ENCODE data around the gene BLVRB. TPM values are rescaled to one million over a fixed set of nuclear protein-coding genes. Genes with fewer than 3 reads are reported as not detected.
"Not testable (repeated sequence)": the region's sequence is repeated elsewhere in the genome, so short reads cannot be mapped to it uniquely, and the experiment has no call there.

BLVRB gene
- polyA plus RNA-seq (ENCODE audit: insufficient read length) = 42.4 TPM

GRCh38 chr19:40465557-40466218 lies at the start of gene BLVRB:
Gene BLVRB (minus strand): TSS chr19:40465745. CDS start chr19:40465688, 57 bp downstream.
- peak; percentile 99 for DNase-seq

DNA sequence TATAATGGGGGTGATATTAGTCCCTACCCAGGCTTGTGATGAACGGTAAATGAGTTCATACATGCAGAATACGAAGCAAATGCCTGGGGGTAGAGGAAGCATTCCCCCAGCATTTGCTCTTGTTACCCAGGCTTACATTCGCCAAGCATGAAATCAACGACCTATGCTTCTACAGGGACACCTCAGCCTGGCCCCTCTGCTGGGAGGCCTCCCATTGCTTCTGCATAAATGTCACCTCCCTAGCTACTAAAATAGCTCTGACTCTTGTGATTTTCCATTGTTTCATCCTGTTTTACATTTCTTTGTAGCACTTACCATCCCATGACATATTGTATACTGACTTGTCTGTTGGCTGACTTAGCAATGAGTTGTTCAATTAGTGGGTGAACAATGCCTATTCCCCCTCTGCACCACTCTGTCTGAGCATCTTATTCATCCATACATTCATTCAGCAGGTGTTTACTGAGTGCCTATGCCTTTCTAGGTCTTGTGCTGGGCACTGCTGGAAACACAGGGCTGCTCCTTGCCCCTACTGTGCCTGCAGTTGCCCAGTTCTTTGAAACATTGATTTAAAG lies 48.3 kb upstream of the BLVRB start:
- DNase-seq = no peak

GRCh38 chr19:40513345-40513678 lies 47.8 kb upstream of the BLVRB start:
- no peak for DNase-seq

GRCh38 chr19:40512473-40513344 lies 47.2 kb upstream of the BLVRB start:
- no peak for DNase-seq

DNA sequence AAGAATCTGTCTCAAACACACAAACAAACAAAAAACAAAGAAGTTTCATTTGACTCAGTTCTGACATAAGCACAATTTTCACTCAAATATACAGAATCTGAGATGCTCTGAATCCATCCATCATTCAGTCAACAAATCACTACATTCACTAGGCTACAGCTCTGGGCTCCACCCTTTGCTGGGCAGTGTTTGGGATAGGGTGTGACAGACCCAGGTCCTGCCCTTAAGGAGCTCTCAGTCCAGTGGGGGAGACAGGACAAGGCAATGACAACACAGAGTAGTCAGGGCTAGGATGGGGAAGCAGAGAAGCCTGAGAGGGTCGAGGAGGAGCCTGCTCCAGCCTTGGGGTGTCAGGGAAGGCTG lies 46.5 kb upstream of the BLVRB start:
- no peak for DNase-seq

DNA sequence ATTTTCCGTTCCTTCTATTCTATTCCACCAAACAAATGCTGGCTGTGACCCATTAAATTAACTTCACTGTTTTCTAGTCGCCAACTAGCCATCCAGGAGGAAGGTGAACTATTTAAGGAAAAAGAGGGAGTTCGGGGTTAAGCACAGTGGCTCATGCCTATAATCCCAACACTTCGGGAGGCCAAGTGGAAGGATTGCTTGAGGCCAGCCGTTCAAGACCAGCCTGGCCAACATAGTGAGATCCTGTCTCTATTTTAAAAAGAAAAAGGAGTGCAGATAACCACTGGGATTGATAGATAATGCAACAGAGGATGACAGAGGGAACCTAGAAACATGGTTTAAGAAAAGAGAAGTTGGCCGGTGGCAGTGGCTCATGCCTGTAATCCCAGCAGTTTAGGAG lies 45.9 kb upstream of the BLVRB start:
- DNase-seq = no peak

- no peak for DNase-seq
Observed at GRCh38 chr19:40510526-40511115, 45.1 kb upstream of the BLVRB start.

DNA sequence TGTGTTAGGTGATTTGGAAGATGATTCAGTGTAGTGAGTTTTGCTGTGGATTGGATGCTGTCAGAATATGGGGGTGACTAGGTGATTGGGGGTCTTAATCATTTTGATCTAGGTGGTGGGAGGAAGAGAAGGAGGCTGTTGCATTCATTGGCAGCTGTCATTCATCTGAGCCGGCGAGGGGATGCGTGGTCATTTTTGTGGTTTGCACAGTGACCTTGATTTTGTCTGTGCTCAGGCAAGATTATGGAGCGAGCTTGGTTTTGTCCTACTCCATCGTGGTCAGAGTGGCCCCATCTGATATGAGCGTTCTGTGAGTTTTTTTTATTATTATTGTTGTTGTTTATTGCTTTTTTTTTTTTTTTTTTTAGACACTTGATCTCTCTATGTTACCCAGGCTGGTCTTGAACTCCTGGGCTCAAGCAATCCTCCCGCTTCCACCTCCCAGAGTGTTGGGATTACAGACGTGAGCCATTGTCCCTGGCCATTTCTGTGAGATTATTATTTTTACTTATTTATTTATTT lies 43.3 kb upstream of the BLVRB start:
- DNase-seq = no peak

DNA sequence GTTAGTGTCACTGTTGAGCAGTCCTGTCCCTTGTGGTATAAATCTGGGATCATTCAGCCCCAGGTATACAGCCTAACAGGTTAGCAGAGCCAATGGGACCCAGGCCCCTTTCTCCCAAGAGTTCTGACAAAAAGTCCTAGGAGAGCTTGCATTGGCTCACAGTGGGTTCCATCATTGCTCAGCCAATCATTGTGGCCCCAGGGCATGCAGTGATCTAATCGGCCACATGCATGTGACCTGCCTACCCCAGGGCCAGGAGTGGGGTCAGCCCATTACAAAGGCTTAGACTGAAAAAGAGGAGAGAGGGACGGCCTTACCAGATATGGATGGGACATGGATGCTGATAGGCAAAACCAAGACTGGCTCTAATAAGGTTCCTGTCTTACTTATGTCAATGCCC lies 42.3 kb upstream of the BLVRB start:
- DNase-seq = no peak

- no peak for DNase-seq
Observed at GRCh38 chr19:40506099-40506498, 40.6 kb upstream of the BLVRB start.

DNA sequence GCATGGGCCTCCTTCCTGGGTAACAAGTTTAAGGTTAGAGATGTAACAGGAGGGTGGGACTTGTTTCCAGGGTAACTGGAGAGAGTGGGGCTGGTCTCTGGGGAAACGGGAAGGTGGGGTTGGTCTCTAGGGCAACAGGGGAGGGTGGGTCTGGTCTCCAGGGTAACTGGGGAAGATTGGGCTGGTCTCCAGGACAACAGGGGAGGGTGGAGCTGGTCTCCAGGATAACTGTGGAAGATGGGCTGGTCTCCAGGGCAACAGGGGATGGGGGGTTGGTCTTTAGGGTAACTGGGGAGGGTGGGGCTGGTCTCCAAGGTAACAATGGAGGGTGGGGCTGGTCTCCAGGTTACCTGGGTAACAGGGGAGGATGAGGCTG lies 37.8 kb upstream of the BLVRB start:
- no peak for DNase-seq

DNA sequence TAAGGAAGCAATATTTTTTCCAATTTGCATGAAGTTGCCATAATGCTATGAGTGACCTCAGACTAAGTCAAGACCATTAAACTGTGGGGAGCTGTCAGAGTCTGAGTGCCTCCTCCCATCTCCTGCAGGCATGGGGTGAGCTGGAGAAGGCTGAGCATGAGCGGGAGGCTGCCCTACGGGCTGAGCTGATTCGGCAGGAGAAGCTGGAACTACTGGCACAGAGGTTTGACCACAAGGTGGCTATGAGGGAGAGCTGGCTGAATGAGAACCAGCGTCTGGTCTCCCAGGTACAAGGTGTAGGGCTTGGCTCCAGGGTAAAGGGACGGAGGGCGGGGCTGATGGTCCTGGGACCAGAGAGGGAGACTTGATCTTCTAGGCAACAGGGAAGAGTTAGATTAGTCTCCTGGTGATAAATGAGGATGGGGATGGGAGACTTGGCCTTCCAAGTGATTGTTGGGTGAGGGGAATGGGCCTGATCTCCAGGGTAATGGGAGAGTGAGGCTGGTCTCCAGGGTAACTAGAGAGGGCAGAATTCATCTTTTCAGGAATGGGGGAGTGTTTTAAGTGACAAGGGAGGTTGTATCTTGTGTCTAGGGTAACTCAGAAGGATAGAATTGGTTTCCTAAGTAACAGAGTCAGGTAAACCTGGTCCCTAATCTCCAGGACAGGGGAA lies 37.2 kb upstream of the BLVRB start:
- DNase-seq = no peak

GRCh38 chr19:40502081-40502480 lies 36.5 kb upstream of the BLVRB start:
- no peak for DNase-seq

- no peak for DNase-seq
Observed at GRCh38 chr19:40501599-40501998, 36.1 kb upstream of the BLVRB start.

DNA sequence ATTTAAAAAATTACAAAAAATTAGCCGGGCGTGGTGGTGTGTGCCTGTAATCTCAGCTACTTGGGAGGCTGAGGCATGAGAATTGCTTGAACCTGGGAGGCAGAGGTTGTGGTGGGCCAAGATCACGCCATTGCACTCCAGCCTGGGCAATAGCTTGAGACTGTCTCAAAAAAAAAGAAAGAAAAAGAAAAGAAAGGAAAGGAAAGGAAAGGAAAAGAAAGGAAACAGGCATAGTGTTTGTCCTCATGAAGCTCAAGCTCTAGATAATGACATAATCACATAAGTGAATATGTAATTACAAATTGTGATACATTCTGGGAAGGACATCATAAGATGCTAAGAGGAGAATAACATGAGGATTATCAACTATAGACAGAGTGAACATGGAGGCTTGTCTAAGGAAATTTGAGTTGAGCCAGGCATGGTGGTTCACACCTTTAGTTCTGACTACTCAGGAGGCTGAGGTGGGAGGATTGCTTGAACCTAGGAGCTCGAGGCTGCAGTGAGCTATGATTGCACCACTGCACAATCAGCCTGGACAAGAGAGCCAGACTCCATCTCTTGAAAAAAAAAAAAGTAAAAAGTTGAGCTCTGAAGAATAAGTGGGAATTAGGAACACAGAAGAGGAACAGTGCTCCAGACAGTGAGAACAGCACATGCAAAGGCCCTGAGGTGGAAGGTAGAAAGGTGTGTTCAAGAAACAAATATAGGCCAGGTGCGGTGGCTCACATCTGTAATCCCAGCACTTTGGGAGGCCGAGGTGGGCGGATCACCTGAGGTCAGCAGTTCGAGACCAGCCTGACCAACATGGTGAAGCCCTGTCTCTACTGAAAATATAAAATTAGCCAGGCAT lies 35.4 kb upstream of the BLVRB start:
- DNase-seq = not testable (repeated sequence)

- DNase-seq = no peak
Observed at GRCh38 chr19:40499320-40499719, 33.8 kb upstream of the BLVRB start.

GRCh38 chr19:40497214-40497613 lies 31.7 kb upstream of the BLVRB start:
- DNase-seq = no peak

DNA sequence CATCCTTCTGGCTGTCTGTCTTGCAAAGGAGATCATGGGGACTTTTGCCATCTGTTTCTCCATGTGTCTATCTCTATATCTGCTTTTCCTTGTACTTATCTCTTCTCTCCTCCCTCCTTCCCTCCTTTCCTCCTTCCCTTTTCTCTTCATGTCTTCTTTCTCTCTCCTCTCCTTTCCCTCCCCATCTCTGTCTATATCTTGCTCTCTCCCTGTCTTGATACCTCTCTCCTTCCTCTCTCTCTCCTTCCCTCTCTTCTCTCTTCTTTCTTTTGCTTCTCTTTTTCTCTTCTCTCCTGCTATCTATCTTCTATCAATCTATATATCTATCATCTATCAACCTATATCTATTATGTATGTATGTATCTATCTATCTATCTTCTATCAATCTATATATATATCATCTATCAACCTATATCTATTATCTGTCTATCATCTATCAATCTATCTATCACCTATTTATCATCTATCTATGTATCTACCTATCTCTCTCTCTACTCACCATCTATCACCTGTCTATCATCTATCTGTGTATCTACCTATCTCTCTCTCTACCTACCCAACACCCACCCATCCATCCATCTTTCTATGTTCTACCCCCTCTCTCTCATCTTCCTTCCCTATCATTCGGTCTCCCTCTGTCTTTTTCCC lies 28.8 kb upstream of the BLVRB start:
- DNase-seq = no peak

GRCh38 chr19:40493778-40494177 lies 28.2 kb upstream of the BLVRB start:
- DNase-seq = no peak

DNA sequence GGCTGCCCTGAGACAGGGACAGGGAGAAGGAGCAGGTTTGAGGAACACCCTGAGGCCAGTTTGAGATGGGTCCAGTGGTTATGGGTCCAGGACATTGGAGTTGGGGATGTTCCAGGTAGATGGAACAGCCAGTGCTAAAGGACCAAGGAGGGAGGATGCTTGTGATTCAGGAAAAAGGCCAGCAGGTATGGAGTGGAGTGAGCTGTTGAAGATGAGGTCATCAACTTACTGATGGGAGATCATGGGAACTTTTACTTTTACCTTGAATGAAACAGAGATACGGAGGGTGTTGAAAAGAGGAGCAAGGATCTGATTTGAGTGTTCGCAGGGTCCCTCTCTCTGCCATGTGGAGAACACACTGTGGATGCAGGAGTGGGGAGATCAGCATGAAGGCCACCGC lies 26.7 kb upstream of the BLVRB start:
- DNase-seq = no peak

GRCh38 chr19:40489882-40490230 lies 24.3 kb upstream of the BLVRB start:
- DNase-seq = no peak

Data from hindlimb muscle (tissue), 1 donor.